ENCODE data around the gene PPM1E. TPM values are rescaled to one million over a fixed set of nuclear protein-coding genes. Genes with fewer than 3 reads are reported as not detected.
A peak's percentile ranks its signal among the peaks of the same experiment; 100 is the strongest.

PPM1E gene
- total RNA-seq, 2 donors from 2014 or later, result 0.07 to 0.12 TPM

- Mint-ChIP-seq H3K9me3 (no peaks in the 10 kb centered on the region), H3K27ac (no peak overlapping the region), H3K4me3 (no peak overlapping the region), H3K27me3 (ENCODE audit: low read depth) (no peaks in the 10 kb centered on the region), H3K4me1 (ENCODE audit: low read depth) (no peaks in the 10 kb centered on the region), H3K36me3 (ENCODE audit: insufficient read depth in 2 of 2) (no peaks in the 10 kb centered on the region)
- DNase-seq, result no peak
- ATAC-seq (replicated peaks in 1 of 2), result no peak
Observed at GRCh38 chr17:58899191-58899590, 143.5 kb downstream of the PPM1E start.

GRCh38 chr17:58902322-58902721 lies 146.7 kb downstream of the PPM1E start:
- no peaks in the 10 kb centered on the region for H3K27me3 Mint-ChIP-seq (ENCODE audit: low read depth)
- DNase-seq (no peak), ATAC-seq (replicated peaks in 1 of 2) (no peak)
- H3K9me3 Mint-ChIP-seq, result peaks cover 0 to 2% of the 10 kb centered on the region in 2 donors
- no peak overlapping the region for H3K4me3 Mint-ChIP-seq
- H3K27ac Mint-ChIP-seq, result no peak overlapping the region
- peaks cover 0 to 2% of the 10 kb centered on the region in 2 donors for H3K36me3 Mint-ChIP-seq (ENCODE audit: insufficient read depth in 2 of 2)
- H3K4me1 Mint-ChIP-seq (ENCODE audit: low read depth), result no peaks in the 10 kb centered on the region

GRCh38 chr17:58911741-58912343 lies 156.2 kb downstream of the PPM1E start:
- no peak for DNase-seq
- Mint-ChIP-seq H3K27ac (no peak overlapping the region), H3K4me1 (ENCODE audit: low read depth) (no peaks in the 10 kb centered on the region), H3K9me3 (peaks cover 4% of the 10 kb centered on the region in 2 donors), H3K27me3 (ENCODE audit: low read depth) (no peaks in the 10 kb centered on the region), H3K36me3 (ENCODE audit: insufficient read depth in 2 of 2) (peaks cover 2% of the 10 kb centered on the region in 2 donors), H3K4me3 (no peak overlapping the region)
- no peak for ATAC-seq (replicated peaks in 1 of 2)

GRCh38 chr17:58913552-58913951 lies 157.9 kb downstream of the PPM1E start:
- Mint-ChIP-seq H3K9me3 (peaks cover 4% of the 10 kb centered on the region in 2 donors), H3K27ac (no peak overlapping the region), H3K27me3 (ENCODE audit: low read depth) (peaks cover 4% of the 10 kb centered on the region), H3K36me3 (ENCODE audit: insufficient read depth in 2 of 2) (peaks cover 2% of the 10 kb centered on the region in 2 donors), H3K4me3 (no peak overlapping the region), H3K4me1 (ENCODE audit: low read depth) (no peaks in the 10 kb centered on the region)
- DNase-seq, result no peak
- ATAC-seq (replicated peaks in 1 of 2), result no peak

GRCh38 chr17:58913971-58914769 lies 158.5 kb downstream of the PPM1E start:
- H3K27ac Mint-ChIP-seq, result no peak overlapping the region
- ATAC-seq (replicated peaks in 1 of 2) (no peak), DNase-seq (no peak)
- H3K4me1 Mint-ChIP-seq (ENCODE audit: low read depth), result no peaks in the 10 kb centered on the region
- H3K27me3 Mint-ChIP-seq (ENCODE audit: low read depth), result peaks cover 8% of the 10 kb centered on the region
- no peak overlapping the region for H3K4me3 Mint-ChIP-seq
- H3K36me3 Mint-ChIP-seq (ENCODE audit: insufficient read depth in 2 of 2), result peaks cover 2% of the 10 kb centered on the region in 2 donors
- peaks cover 4% of the 10 kb centered on the region in 2 donors for H3K9me3 Mint-ChIP-seq

- Mint-ChIP-seq H3K9me3 (peaks cover 0 to 1% of the 10 kb centered on the region in 2 donors), H3K4me1 (ENCODE audit: low read depth) (peaks cover 10% of the 10 kb centered on the region), H3K4me3 (no peak overlapping the region), H3K27ac (no peak overlapping the region), H3K36me3 (ENCODE audit: insufficient read depth in 2 of 2) (no peaks in the 10 kb centered on the region), H3K27me3 (ENCODE audit: low read depth) (peaks cover 16% of the 10 kb centered on the region)
- ATAC-seq (replicated peaks in 1 of 2), result no peak
- DNase-seq, result no peak
Observed at GRCh38 chr17:58917228-58917627, 161.6 kb downstream of the PPM1E start.

- Mint-ChIP-seq H3K4me1 (ENCODE audit: low read depth) (peaks cover 10% of the 10 kb centered on the region), H3K27me3 (ENCODE audit: low read depth) (peaks cover 16% of the 10 kb centered on the region), H3K27ac (no peak overlapping the region), H3K4me3 (no peak overlapping the region), H3K9me3 (no peaks in the 10 kb centered on the region), H3K36me3 (ENCODE audit: insufficient read depth in 2 of 2) (no peaks in the 10 kb centered on the region)
- DNase-seq (no peak), ATAC-seq (replicated peaks in 1 of 2) (no peak)
Observed at GRCh38 chr17:58918072-58918471, 162.4 kb downstream of the PPM1E start.

- no peak overlapping the region for H3K27ac Mint-ChIP-seq
- H3K4me1 Mint-ChIP-seq (ENCODE audit: low read depth), result peaks cover 10% of the 10 kb centered on the region
- DNase-seq, result no peak
- H3K9me3 Mint-ChIP-seq, result no peaks in the 10 kb centered on the region
- H3K27me3 Mint-ChIP-seq (ENCODE audit: low read depth), result peaks cover 16% of the 10 kb centered on the region
- no peak for ATAC-seq (replicated peaks in 1 of 2)
- no peak overlapping the region for H3K4me3 Mint-ChIP-seq
- no peaks in the 10 kb centered on the region for H3K36me3 Mint-ChIP-seq (ENCODE audit: insufficient read depth in 2 of 2)
Observed at GRCh38 chr17:58918884-58919283, 163.2 kb downstream of the PPM1E start.

GRCh38 chr17:58920773-58921172 lies 165.1 kb downstream of the PPM1E start:
- H3K9me3 Mint-ChIP-seq, result no peaks in the 10 kb centered on the region
- no peak overlapping the region for H3K27ac Mint-ChIP-seq
- no peaks in the 10 kb centered on the region for H3K36me3 Mint-ChIP-seq (ENCODE audit: insufficient read depth in 2 of 2)
- H3K4me3 Mint-ChIP-seq, result peak overlapping the region in 1 of 2 donors; percentile 12
- H3K27me3 Mint-ChIP-seq (ENCODE audit: low read depth), result peaks cover 16% of the 10 kb centered on the region
- peaks cover 10% of the 10 kb centered on the region for H3K4me1 Mint-ChIP-seq (ENCODE audit: low read depth)
- DNase-seq, result no peak
- no peak for ATAC-seq (replicated peaks in 1 of 2)

GRCh38 chr17:58932956-58933355 lies 177.3 kb downstream of the PPM1E start:
- DNase-seq (no peak), ATAC-seq (replicated peaks in 1 of 2) (no peak)
- no peak overlapping the region for H3K27ac Mint-ChIP-seq
- no peaks in the 10 kb centered on the region for H3K4me1 Mint-ChIP-seq (ENCODE audit: low read depth)
- no peaks in the 10 kb centered on the region for H3K9me3 Mint-ChIP-seq
- H3K27me3 Mint-ChIP-seq (ENCODE audit: low read depth), result peaks cover 5% of the 10 kb centered on the region
- H3K36me3 Mint-ChIP-seq (ENCODE audit: insufficient read depth in 2 of 2), result no peaks in the 10 kb centered on the region
- no peak overlapping the region for H3K4me3 Mint-ChIP-seq

GRCh38 chr17:58936295-58936694 lies 180.6 kb downstream of the PPM1E start:
- ATAC-seq (replicated peaks in 1 of 2) (no peak), DNase-seq (no peak)
- Mint-ChIP-seq H3K4me1 (ENCODE audit: low read depth) (no peaks in the 10 kb centered on the region), H3K9me3 (no peaks in the 10 kb centered on the region), H3K27ac (no peak overlapping the region), H3K27me3 (ENCODE audit: low read depth) (peaks cover 5% of the 10 kb centered on the region), H3K4me3 (no peak overlapping the region), H3K36me3 (ENCODE audit: insufficient read depth in 2 of 2) (no peaks in the 10 kb centered on the region)

GRCh38 chr17:58944166-58944565 lies 188.5 kb downstream of the PPM1E start:
- peaks cover 1 to 10% of the 10 kb centered on the region in 2 donors for H3K9me3 Mint-ChIP-seq
- H3K4me1 Mint-ChIP-seq (ENCODE audit: low read depth), result no peaks in the 10 kb centered on the region
- H3K27ac Mint-ChIP-seq, result no peak overlapping the region
- DNase-seq (no peak), ATAC-seq (replicated peaks in 1 of 2) (no peak)
- H3K4me3 Mint-ChIP-seq, result no peak overlapping the region
- peaks cover 0 to 3% of the 10 kb centered on the region in 2 donors for H3K36me3 Mint-ChIP-seq (ENCODE audit: insufficient read depth in 2 of 2)
- peaks cover 6% of the 10 kb centered on the region for H3K27me3 Mint-ChIP-seq (ENCODE audit: low read depth)

GRCh38 chr17:58947411-58947810 lies 191.8 kb downstream of the PPM1E start:
- peaks cover 9 to 22% of the 10 kb centered on the region in 2 donors for H3K9me3 Mint-ChIP-seq
- H3K36me3 Mint-ChIP-seq (ENCODE audit: insufficient read depth in 2 of 2), result peaks cover 11 to 13% of the 10 kb centered on the region in 2 donors
- H3K4me1 Mint-ChIP-seq (ENCODE audit: low read depth), result no peaks in the 10 kb centered on the region
- DNase-seq, result no peak
- no peak overlapping the region for H3K27ac Mint-ChIP-seq
- no peak for ATAC-seq (replicated peaks in 1 of 2)
- peaks cover 6% of the 10 kb centered on the region for H3K27me3 Mint-ChIP-seq (ENCODE audit: low read depth)
- H3K4me3 Mint-ChIP-seq, result no peak overlapping the region

Measured in activated T-cell treated with anti-CD3 and anti-CD28 coated beads, Interleukin-2, amount 50 U/mL, for 72 hours (primary cell).